Gastroesophageal sphincter (tissue), 3 donors: ENCODE measurements around the gene FOXL3.

ENCODE experiments used
- CTCF ChIP-seq, 4 experiments: fragments of 200-600 bp in 2 of 4; fragments of 450-650 bp in 2 of 4; sonication (generic) in 1 of 4; IDR thresholded peaks; one replicate each; pipeline ENCODE4 v1.5.1; 2017 to 2019; ENCODE audit warnings: antibody characterized with exemption in 4 of 4, mild to moderate bottlenecking in 2 of 4, moderate library complexity in 2 of 4
- POLR2AphosphoS5 ChIP-seq: sonication (generic); formaldehyde crosslinking; IDR thresholded peaks from one replicate; pipeline ENCODE4 v1.6.1; 2017; ENCODE audit warnings: antibody characterized with exemption

DNA sequence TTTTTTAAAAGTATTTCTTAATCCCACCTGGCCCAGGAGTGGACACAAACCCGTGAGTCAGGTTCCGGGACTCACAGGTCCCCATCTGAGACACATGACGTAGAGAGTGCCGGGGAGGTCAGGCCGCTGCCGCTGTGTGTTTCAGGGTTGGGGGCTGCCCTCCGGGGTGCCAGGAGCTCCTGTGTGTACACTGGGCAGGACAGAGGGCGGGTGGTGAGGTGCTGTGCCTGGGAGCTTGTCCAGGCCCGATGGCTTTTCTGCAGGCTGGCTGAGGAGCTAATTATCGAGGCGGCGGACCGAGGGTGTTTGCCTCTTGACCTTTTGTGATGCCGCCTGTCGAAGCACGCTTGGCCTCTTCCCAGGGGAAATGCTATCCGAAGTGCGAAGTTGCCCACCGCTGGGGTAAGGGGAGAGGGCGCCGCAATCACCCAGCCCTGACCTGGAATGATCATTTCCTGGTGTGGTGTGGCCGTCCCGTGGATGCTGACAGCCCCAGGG is 42.1 kb downstream of the FOXL3 start:
- no peak for TF ChIP-seq CTCF (IDR thresholded peaks at IDR 0.05)
- no peak for TF ChIP-seq POLR2AphosphoS5
